WERI-Rb-1 (cell line): Measurements from ENCODE around the gene CKLF.

ENCODE experiments used
- DNase-seq: peaks from one replicate; pipeline ENCODE4 v3.0.0-alpha.2; 2020
- H3K27ac ChIP-seq: fragments of 250-450 bp; sonication (Bioruptor Pico); 2 replicates; pipeline ENCODE4 v1.5.1; 2020; ENCODE audit warnings: mild to moderate bottlenecking, moderate library complexity
- H3K27me3 ChIP-seq: fragments of 250-450 bp; sonication (Bioruptor Pico); 2 replicates; pipeline ENCODE4 v1.5.1; 2021; ENCODE audit warnings: mild to moderate bottlenecking, low read depth, moderate library complexity; ENCODE audit not compliant: insufficient read depth, severe bottlenecking
- H3K36me3 ChIP-seq: fragments of 250-450 bp; sonication (Bioruptor Pico); 2 replicates; pipeline ENCODE4 v1.5.1; 2020; ENCODE audit warnings: mild to moderate bottlenecking, moderate library complexity
- H3K4me3 ChIP-seq: 2 replicates; pipeline ENCODE4 v1.5.1; 2011; ENCODE audit warnings: low read depth, mild to moderate bottlenecking, control low read depth, low read length
- H3K9me3 ChIP-seq: fragments of 250-450 bp; sonication (Bioruptor Pico); 2 replicates; pipeline ENCODE4 v1.5.1; 2021; ENCODE audit warnings: mild to moderate bottlenecking, moderate library complexity; ENCODE audit not compliant: severe bottlenecking
- CTCF ChIP-seq: IDR thresholded peaks from 2 replicates; pipeline ENCODE4 v1.5.1; 2011; ENCODE audit warnings: low read depth, mild to moderate bottlenecking, control low read depth, inconsistent platforms, low read length

The CKLF gene

GRCh38 chr16:66547101-66547989, 5.0 kb upstream of the CKLF start:
- no peak for TF ChIP-seq CTCF
- H3K27ac ChIP-seq = no peak overlapping the region
- no peaks in the 10 kb centered on the region for H3K27me3 ChIP-seq
- H3K4me3 ChIP-seq = no peak overlapping the region
- no peaks in the 10 kb centered on the region for H3K36me3 ChIP-seq
- H3K9me3 ChIP-seq = no peaks in the 10 kb centered on the region
- DNase-seq = no peak

- Histone ChIP-seq H3K27ac (no peak overlapping the region), H3K9me3 (no peaks in the 10 kb centered on the region), H3K4me3 (no peak overlapping the region), H3K36me3 (no peaks in the 10 kb centered on the region), H3K27me3 (no peaks in the 10 kb centered on the region)
- DNase-seq = no peak
- TF ChIP-seq CTCF = no peak
Observed at GRCh38 chr16:66548068-66548467, 4.3 kb upstream of the CKLF start.

- TF ChIP-seq CTCF = no peak
- Histone ChIP-seq H3K36me3 (peaks cover 4% of the 10 kb centered on the region), H3K9me3 (no peaks in the 10 kb centered on the region)
Observed at GRCh38 chr16:66548868-66549267, 3.5 kb upstream of the CKLF start.

GRCh38 chr16:66549284-66550131, 2.9 kb upstream of the CKLF start, which contains the start of gene TK2:
Gene TK2, minus strand, starts transcription at chr16:66550122. Its CDS starts 61 bp downstream, at chr16:66550061.
- peak within 1 kb of the TSS; percentile 91 for H3K27ac ChIP-seq

More at GRCh38 chr16:66548868-66549267, 3.5 kb upstream of the CKLF start:
- peak overlapping the region; percentile 91; the same call in 1 of the 2 replicates for H3K27ac ChIP-seq
- peak overlapping the region; percentile 65; the same call in 1 of the 2 replicates for H3K4me3 ChIP-seq
- no peaks in the 10 kb centered on the region for H3K27me3 ChIP-seq
- DNase-seq = no peak

GRCh38 chr16:66551348-66551759, 1.0 kb upstream of the CKLF start:
- H3K27ac ChIP-seq = peak overlapping the region; percentile 94
- peak; percentile 83 for DNase-seq
- peaks cover 19% of the 10 kb centered on the region for H3K36me3 ChIP-seq

More at GRCh38 chr16:66549284-66550131, 2.9 kb upstream of the CKLF start, which contains the start of gene TK2:
- Histone ChIP-seq H3K27me3 (no peaks in the 10 kb centered on the region), H3K9me3 (no peaks in the 10 kb centered on the region), H3K36me3 (peaks cover 10% of the 10 kb centered on the region), H3K4me3 (peak within 1 kb of the TSS; percentile 65)
- DNase-seq = peak; percentile 72
- peak; percentile 27; the same call in 1 of the 2 replicates for TF ChIP-seq CTCF

More at GRCh38 chr16:66551348-66551759, 1.0 kb upstream of the CKLF start:
- Histone ChIP-seq H3K9me3 (no peaks in the 10 kb centered on the region), H3K27me3 (no peaks in the 10 kb centered on the region), H3K4me3 (no peak overlapping the region)
- peak; percentile 69 for TF ChIP-seq CTCF
